ENCODE measurements around the gene FIBCD1.
A peak's percentile ranks its signal among the peaks of the same experiment; 100 is the strongest.

FIBCD1 gene

GRCh38 chr9:130874783-130875182, 64.3 kb downstream of the FIBCD1 start:
- DNase-seq = no peak

DNA sequence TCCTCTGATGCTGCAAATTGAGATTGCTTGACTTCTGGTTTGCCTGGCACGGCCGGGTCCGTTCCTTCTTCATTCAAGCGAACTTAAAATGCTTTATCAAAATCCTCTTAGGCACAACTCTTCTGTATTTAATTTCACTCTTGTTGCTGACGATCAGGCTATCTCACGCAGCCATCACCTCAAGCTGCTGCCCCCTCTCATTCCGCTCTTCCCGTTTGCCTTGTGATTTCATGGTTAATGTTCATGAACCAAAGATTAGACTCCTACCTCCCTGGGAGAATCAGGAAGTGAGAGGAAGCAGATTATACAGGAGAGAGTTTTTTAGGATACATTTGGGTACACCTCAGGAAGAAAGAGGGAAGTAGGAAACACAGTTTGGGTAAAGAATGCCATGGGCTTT, 65.1 kb downstream of the FIBCD1 start:
- no peak for DNase-seq

GRCh38 chr9:130872912-130873503, 66.0 kb downstream of the FIBCD1 start:
- DNase-seq = no peak

GRCh38 chr9:130872508-130872907, 66.5 kb downstream of the FIBCD1 start:
- no peak for DNase-seq

- no peak for DNase-seq
Observed at GRCh38 chr9:130872093-130872492, 67.0 kb downstream of the FIBCD1 start.

- no peak for DNase-seq
Observed at GRCh38 chr9:130871395-130872062, 67.5 kb downstream of the FIBCD1 start.

DNA sequence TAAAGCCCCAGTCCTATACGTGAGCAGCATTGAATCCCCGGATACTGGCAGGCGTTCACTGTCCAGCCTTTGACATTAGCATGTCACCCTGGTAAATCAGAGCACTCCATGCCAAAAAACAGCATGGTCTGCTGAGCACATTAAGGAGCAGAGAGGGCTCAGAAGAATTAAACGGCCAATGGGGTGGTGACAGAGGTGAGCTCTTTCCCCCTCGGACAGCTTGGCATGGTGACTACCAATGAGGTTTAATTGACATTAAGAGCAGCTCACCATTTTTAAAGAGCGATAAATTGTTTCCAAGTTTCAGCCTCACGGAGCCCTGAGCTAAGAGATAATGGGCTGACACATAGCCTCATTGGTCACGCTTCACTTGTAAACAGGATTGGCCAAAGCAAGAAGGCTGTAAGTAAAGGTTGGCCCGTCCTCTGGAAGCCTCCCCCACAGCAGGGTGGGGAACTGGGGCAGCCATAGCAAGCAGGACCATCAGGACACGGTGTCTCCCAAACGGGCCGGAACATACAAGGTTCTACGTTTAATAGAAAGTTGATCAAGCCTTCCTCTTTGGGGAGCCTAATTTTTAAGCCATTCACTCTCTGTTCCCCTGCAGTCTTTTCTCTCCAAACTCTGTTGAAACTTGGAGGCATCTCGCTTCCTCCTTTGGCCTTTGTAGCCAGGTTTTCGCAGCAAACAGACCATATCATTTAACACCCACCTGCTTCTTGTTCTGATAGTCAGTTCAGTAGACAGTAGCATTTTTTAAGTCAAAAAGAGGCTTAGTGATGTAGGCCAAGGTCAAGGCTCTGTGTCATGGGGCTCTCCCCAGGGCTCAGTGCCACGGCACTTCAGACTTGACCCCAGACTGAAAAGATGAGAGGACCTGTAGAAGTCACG, 68.3 kb downstream of the FIBCD1 start:
- no peak for DNase-seq

GRCh38 chr9:130869250-130869649, 69.8 kb downstream of the FIBCD1 start:
- DNase-seq = no peak

DNA sequence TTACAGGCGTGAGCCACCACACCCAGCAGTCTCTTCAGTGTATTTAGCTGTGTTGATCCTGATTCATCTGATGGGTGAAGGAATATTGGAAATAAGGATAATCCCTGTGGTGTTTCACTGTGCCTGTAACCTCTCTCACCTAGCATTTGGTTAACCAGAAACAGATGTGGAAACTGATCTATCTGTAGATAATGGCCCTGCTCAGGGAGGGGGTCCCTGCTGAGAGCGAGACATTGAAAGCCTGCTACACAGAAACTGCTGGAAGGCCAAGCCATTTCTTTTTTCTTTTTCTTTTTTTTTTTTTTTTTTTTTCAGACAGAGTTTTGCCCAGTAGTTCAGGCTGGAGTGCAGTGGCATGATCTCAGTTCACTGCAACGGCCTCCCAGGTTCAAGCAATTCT, 70.8 kb downstream of the FIBCD1 start:
- DNase-seq = no peak

GRCh38 chr9:130867556-130867955, 71.5 kb downstream of the FIBCD1 start:
- DNase-seq = no peak

- DNase-seq = peak; percentile 89
Observed at GRCh38 chr9:130866474-130866965, 72.5 kb downstream of the FIBCD1 start.

GRCh38 chr9:130865921-130866320, 73.1 kb downstream of the FIBCD1 start:
- DNase-seq = no peak

GRCh38 chr9:130864541-130864940, 74.5 kb downstream of the FIBCD1 start:
- no peak for DNase-seq

GRCh38 chr9:130862747-130863146, 76.3 kb downstream of the FIBCD1 start:
- DNase-seq = no peak

DNA sequence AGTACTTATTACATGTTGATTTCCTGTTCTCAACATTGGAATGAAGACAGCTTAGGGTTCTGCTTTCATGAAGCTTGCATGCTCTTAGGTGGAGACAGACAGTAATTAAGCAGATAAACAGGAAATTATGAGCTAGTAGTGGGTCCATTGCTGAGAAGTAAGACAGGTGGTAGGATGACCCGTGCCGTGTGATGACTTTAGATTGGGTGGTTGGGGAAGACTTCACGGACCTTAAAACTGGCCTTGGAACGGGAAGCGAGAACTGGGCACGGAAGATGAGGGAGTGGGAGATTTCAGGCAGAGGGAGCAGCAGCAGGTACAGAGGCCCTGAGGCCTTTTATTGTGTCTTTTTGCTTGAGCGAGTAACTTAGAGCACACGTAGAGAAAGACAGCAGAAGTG, 76.8 kb downstream of the FIBCD1 start:
- DNase-seq = no peak

GRCh38 chr9:130861372-130862180, 77.5 kb downstream of the FIBCD1 start:
- no peak for DNase-seq

- no peak for DNase-seq
Observed at GRCh38 chr9:130860458-130861316, 78.4 kb downstream of the FIBCD1 start.

GRCh38 chr9:130858739-130859705, 80.0 kb downstream of the FIBCD1 start:
- DNase-seq = no peak

DNA sequence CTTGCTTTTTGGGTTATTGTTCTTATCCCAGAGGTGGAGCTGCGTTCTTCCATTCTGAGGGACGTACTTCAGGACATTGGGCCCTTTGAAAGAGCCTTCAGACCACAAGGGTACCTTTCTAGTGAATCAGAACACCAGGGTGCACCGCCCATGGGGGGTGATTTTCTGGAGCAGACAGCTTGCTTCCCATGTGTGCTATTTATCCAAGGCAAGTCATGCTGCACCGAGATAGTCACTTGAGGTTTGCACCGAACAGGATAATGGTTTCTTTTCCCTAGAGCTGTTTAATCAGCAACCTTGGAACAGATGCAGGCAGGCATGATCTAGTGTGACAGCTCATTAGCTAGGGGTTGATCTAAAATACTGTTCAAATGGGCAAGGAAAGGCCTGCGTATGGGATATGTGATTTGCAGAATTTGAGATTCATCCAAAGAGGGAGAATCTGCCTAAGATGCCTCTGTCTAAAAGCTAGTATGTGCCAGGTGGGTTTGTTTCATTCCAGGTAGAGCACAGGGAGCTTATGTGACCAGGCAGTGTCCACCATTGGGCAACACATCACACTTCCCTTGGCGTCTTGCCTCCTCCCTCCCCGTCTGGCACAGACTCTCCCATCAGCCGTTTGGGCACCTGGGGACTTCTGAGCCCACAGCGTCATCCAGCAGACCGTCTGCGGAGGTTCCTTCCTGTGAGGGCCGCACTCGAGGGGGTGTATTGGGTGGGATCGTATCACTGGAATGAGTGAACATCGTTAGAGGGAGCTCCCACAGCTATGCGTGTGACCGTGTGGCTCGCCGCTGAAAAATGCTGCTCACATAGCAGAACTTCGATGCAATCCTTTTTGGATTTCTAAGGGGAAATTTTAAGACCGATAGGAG, 80.9 kb downstream of the FIBCD1 start:
- DNase-seq = no peak

GRCh38 chr9:130856474-130856873, 82.6 kb downstream of the FIBCD1 start:
- DNase-seq = no peak
